NCI-H2196 treated with DMSO at 0.1 percent for 48 hours (cell line): ENCODE results near the gene AKAP9.
"Not testable (repeated sequence)": the region's sequence is repeated elsewhere in the genome, so short reads cannot be mapped to it uniquely, and the experiment has no call there.

Experiments
- DNase-seq: peaks from one replicate; lab custom pipeline; 2025; ENCODE audit not compliant: unreplicated experiment; lab: John Stamatoyannopoulos, UW

Gene AKAP9

GRCh38 chr7:92006046-92006445 lies 65.4 kb downstream of the AKAP9 start:
- no peak for DNase-seq

- no peak for DNase-seq
These were observed 69.6 kb downstream of the AKAP9 start for GRCh38 chr7:92010215-92010614.

- DNase-seq = no peak
These were observed 72.9 kb downstream of the AKAP9 start for GRCh38 chr7:92013611-92014010.

- DNase-seq = no peak
These were observed 80.0 kb downstream of the AKAP9 start for GRCh38 chr7:92020636-92021035.

- no peak for DNase-seq
These were observed 84.6 kb downstream of the AKAP9 start for GRCh38 chr7:92025260-92025659.

GRCh38 chr7:92026635-92027034 lies 86.0 kb downstream of the AKAP9 start:
- not testable (repeated sequence) for DNase-seq

- DNase-seq = not testable (repeated sequence)
These were observed 86.5 kb downstream of the AKAP9 start for GRCh38 chr7:92027128-92027527.

GRCh38 chr7:92028226-92028625 lies 87.6 kb downstream of the AKAP9 start:
- DNase-seq = no peak

GRCh38 chr7:92028686-92029085 lies 88.0 kb downstream of the AKAP9 start:
- DNase-seq = no peak

- no peak for DNase-seq
These were observed 93.5 kb downstream of the AKAP9 start for GRCh38 chr7:92034116-92034515.

GRCh38 chr7:92035576-92035975 lies 94.9 kb downstream of the AKAP9 start:
- DNase-seq = no peak

- no peak for DNase-seq
These were observed 99.2 kb downstream of the AKAP9 start for GRCh38 chr7:92039900-92040299.

- DNase-seq = no peak
These were observed 101.5 kb downstream of the AKAP9 start for GRCh38 chr7:92042056-92042737.

GRCh38 chr7:92043098-92043497 lies 102.4 kb downstream of the AKAP9 start:
- DNase-seq = no peak

- no peak for DNase-seq
These were observed 103.0 kb downstream of the AKAP9 start for GRCh38 chr7:92043637-92044036.

GRCh38 chr7:92044148-92044547 lies 103.5 kb downstream of the AKAP9 start:
- no peak for DNase-seq

GRCh38 chr7:92044940-92045339 lies 104.3 kb downstream of the AKAP9 start:
- no peak for DNase-seq

- DNase-seq = no peak
These were observed 111.0 kb downstream of the AKAP9 start for GRCh38 chr7:92051655-92052054.

GRCh38 chr7:92052159-92052558 lies 111.5 kb downstream of the AKAP9 start:
- DNase-seq = no peak

GRCh38 chr7:92052684-92053083 lies 112.0 kb downstream of the AKAP9 start:
- DNase-seq = no peak

GRCh38 chr7:92053312-92053711 lies 112.7 kb downstream of the AKAP9 start:
- no peak for DNase-seq

GRCh38 chr7:92056286-92056685 lies 115.6 kb downstream of the AKAP9 start:
- DNase-seq = no peak

GRCh38 chr7:92057375-92057774 lies 116.7 kb downstream of the AKAP9 start:
- no peak for DNase-seq
